ENCODE measurements around the gene HNRNPA1. TPM values are rescaled to one million over a fixed set of nuclear protein-coding genes. Genes with fewer than 3 reads are reported as not detected.
A peak's percentile ranks its signal among the peaks of the same experiment; 100 is the strongest.

HNRNPA1 gene
- total and polyA plus RNA-seq, 9 of the 15 experiments (the other 6 are each of a cell fraction or from before 2014, with no cell fraction given), result 1,166 to 2,703 (median 1,815) TPM

GRCh38 chr12:54279632-54280467 is 676 bp upstream of the HNRNPA1 start, which contains the start of gene CBX5 (continued):
- TF ChIP-seq HCFC1 (IDR thresholded peaks at IDR 0.05; ENCODE audit: low read depth, low read length) (peak; percentile 28; the same call in 1 of the 2 replicates), EP300 (IDR thresholded peaks at IDR 0.05; ENCODE audit: low read length) (no peak), RERE (CRISPR knock-in tag; IDR thresholded peaks at IDR 0.05; ENCODE audit: borderline replicate concordance) (no peak), RCOR1 (IDR thresholded peaks at IDR 0.05; ENCODE audit: borderline replicate concordance in 1 of 2, low read depth in 2 of 2, low read length in 2 of 2) (no peak), GMEB1 (CRISPR knock-in tag; IDR thresholded peaks at IDR 0.05) (no peak; the same call in 1 of the 2 replicates), HMGXB4 (CRISPR knock-in tag; IDR thresholded peaks at IDR 0.05) (no peak), TARDBP (IDR thresholded peaks at IDR 0.05) (no peak), ZHX1 (conservative IDR thresholded peaks at IDR 0.05; ENCODE audit: low read length) (no peak), CHCHD3 (CRISPR knock-in tag; IDR thresholded peaks at IDR 0.05) (no peak), POLR2H (tag; IDR thresholded peaks at IDR 0.05; ENCODE audit: low read depth) (peak; percentile 89), CREB3L1 (IDR thresholded peaks at IDR 0.05; ENCODE audit: borderline replicate concordance, low read depth) (peak; percentile 62)

All from K562 (cell line).